ENCODE results near the gene SYNPO2.

The SYNPO2 gene

GRCh38 chr4:118879409-118879808 lies 9.2 kb upstream of the SYNPO2 start:
- no peak for DNase-seq

- no peak for DNase-seq
Observed at GRCh38 chr4:118881512-118882146, 7.0 kb upstream of the SYNPO2 start.

GRCh38 chr4:118883861-118884260 lies 4.8 kb upstream of the SYNPO2 start:
- DNase-seq, result no peak

- DNase-seq, result no peak
Observed at GRCh38 chr4:118884716-118885115, 3.9 kb upstream of the SYNPO2 start.

- no peak for DNase-seq
Observed at GRCh38 chr4:118889312-118889691, 648 bp downstream of the SYNPO2 start.

GRCh38 chr4:118894034-118894433 lies 5.4 kb downstream of the SYNPO2 start:
- no peak for DNase-seq

- no peak for DNase-seq
Observed at GRCh38 chr4:118898221-118898620, 9.6 kb downstream of the SYNPO2 start.

GRCh38 chr4:118898684-118899138 lies 10.1 kb downstream of the SYNPO2 start:
- no peak for DNase-seq

- DNase-seq, result no peak
Observed at GRCh38 chr4:118904418-118904817, 15.8 kb downstream of the SYNPO2 start.

GRCh38 chr4:118904935-118905334 lies 16.3 kb downstream of the SYNPO2 start:
- DNase-seq, result no peak

- DNase-seq, result no peak
Observed at GRCh38 chr4:118905566-118905965, 16.9 kb downstream of the SYNPO2 start.

GRCh38 chr4:118909173-118909956 lies 20.7 kb downstream of the SYNPO2 start:
- DNase-seq, result no peak

- no peak for DNase-seq
Observed at GRCh38 chr4:118910221-118910620, 21.6 kb downstream of the SYNPO2 start.

GRCh38 chr4:118911238-118911703 lies 22.6 kb downstream of the SYNPO2 start:
- DNase-seq, result no peak

GRCh38 chr4:118915468-118915867 lies 26.8 kb downstream of the SYNPO2 start:
- no peak for DNase-seq

GRCh38 chr4:118916691-118917289 lies 28.1 kb downstream of the SYNPO2 start:
- no peak for DNase-seq

GRCh38 chr4:118917582-118917981 lies 28.9 kb downstream of the SYNPO2 start:
- DNase-seq, result no peak

GRCh38 chr4:118918388-118918787 lies 29.7 kb downstream of the SYNPO2 start:
- DNase-seq, result no peak

- no peak for DNase-seq
Observed at GRCh38 chr4:118920247-118920646, 31.6 kb downstream of the SYNPO2 start.

GRCh38 chr4:118921786-118922185 lies 33.1 kb downstream of the SYNPO2 start:
- DNase-seq, result no peak

- DNase-seq, result no peak
Observed at GRCh38 chr4:118923891-118924290, 35.2 kb downstream of the SYNPO2 start.

GRCh38 chr4:118927974-118928373 lies 39.3 kb downstream of the SYNPO2 start:
- no peak for DNase-seq

- DNase-seq, result no peak
Observed at GRCh38 chr4:118930255-118930654, 41.6 kb downstream of the SYNPO2 start.

GRCh38 chr4:118931786-118932185 lies 43.1 kb downstream of the SYNPO2 start:
- DNase-seq, result no peak
